Muscle of back (tissue), 13 donors: ENCODE data around the gene FXYD3. TPM values are rescaled to one million over a fixed set of nuclear protein-coding genes. Genes with fewer than 3 reads are reported as not detected.

Experiments
- DNase-seq, 3 donors: peaks; one replicate each; pipeline versions ENCODE4 v3.0.0 to v3.0.0-alpha.2; 2013
- long read RNA-seq, 9 donors: transcript quantifications; one replicate each; lab custom pipeline, GENCODE V29; 2026
- polyA plus RNA-seq, 10 donors: library from polyadenylated mRNA; unstranded; fragments of 120-200 nt; gene quantifications; one replicate each; pipeline ENCODE4 v1.2.1, GENCODE V29; 2013; ENCODE audit not compliant: insufficient read length in 10 of 10

Gene FXYD3
- 10 to 100 TPM in 2 of 10 donors, 1 to 10 TPM in 1, under 1 TPM in 3, not detected in 4; 0.34 to 12.8 (median 0.80) TPM for polyA plus RNA-seq
- long read RNA-seq, donor 1: 0 reads
- long read RNA-seq, donor 2: 0 reads
- long read RNA-seq, donor 3: 0 reads
- long read RNA-seq, donor 4: 0 reads
- long read RNA-seq, donor 5, partial matches to known transcripts: 0 of 1 reads
- long read RNA-seq, donor 5, other reads (novel, unspliced or antisense): 0 of 1 reads
- long read RNA-seq, donor 6: 0 reads
- long read RNA-seq, donor 7, partial matches to known transcripts: 15 of 20 reads
- long read RNA-seq, donor 7, other reads (novel, unspliced or antisense): 5 of 20 reads
- long read RNA-seq, donor 8: 0 reads
- long read RNA-seq, donor 9: 0 reads

- no peak for DNase-seq
Observed at GRCh38 chr19:35115177-35115951, at the start of gene FXYD3. Gene FXYD3, plus strand, starts transcription at chr19:35115823. Its CDS starts 3,554 bp downstream, at chr19:35119377.

DNA sequence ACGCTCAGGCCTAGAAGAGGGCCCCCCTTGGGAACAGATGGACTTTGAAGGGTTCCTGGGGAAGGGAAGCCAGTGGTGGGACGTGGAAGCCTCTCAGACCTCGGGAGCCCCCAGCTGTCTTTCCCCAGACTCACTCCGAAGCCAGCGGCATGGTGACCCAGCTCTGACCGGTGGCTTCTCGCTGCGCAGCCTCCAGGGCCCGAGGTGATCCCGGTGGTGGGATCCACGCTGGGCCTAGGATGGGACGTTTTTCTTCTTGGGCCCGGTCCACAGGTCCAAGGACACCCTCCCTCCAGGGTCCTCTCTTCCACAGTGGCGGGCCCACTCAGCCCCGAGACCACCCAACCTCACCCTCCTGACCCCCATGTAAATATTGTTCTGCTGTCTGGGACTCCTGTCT, 49.5 kb upstream of the FXYD3 start:
- DNase-seq: no peak

GRCh38 chr19:35066691-35067563, 48.7 kb upstream of the FXYD3 start:
- DNase-seq: peak; percentile 71 to 90 (median 85)

- DNase-seq: no peak
Observed at GRCh38 chr19:35068941-35069634, 46.5 kb upstream of the FXYD3 start.

DNA sequence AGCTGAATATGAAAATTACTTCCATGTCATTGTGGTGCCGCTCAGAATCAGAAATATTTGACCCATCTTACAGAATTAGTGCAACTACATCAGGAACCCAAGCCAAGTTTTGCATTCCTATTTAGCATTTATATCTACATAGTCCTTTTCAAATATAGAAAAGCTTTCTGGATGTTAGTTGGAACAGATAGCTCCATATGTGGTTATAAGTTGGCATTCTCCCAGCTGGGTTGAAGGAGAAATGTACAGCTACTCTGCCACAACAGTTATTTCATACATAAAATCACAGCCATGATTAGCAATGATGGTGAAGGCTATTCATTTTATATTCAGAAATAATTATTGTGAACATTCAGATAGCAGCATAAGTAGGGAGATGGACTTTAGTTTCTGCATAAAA, 45.9 kb upstream of the FXYD3 start:
- peak in 1 of 3 donors; percentile 31 for DNase-seq

DNA sequence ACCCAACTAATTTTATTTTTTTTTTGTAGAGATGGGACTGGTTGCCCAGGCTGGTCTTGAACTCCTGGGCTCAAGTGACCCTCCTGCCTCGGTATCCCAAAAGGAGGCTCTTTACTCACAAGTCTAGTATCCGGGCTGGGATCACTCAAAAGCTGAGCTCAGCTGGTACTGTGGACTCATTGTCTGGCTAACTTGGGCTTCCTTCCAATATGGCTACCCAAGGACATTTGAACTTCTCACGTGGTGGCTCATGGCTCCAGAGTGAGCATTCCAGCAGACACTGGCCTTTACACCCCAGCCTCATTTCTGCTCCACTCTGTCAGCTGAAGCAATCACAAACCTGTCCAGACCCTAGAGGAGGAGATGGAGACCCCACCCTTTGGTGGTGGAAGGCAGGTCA, 45.2 kb upstream of the FXYD3 start:
- DNase-seq: no peak

- no peak for DNase-seq
Observed at GRCh38 chr19:35073516-35073915, 42.1 kb upstream of the FXYD3 start.

- no peak for DNase-seq
Observed at GRCh38 chr19:35073941-35074340, 41.7 kb upstream of the FXYD3 start.

DNA sequence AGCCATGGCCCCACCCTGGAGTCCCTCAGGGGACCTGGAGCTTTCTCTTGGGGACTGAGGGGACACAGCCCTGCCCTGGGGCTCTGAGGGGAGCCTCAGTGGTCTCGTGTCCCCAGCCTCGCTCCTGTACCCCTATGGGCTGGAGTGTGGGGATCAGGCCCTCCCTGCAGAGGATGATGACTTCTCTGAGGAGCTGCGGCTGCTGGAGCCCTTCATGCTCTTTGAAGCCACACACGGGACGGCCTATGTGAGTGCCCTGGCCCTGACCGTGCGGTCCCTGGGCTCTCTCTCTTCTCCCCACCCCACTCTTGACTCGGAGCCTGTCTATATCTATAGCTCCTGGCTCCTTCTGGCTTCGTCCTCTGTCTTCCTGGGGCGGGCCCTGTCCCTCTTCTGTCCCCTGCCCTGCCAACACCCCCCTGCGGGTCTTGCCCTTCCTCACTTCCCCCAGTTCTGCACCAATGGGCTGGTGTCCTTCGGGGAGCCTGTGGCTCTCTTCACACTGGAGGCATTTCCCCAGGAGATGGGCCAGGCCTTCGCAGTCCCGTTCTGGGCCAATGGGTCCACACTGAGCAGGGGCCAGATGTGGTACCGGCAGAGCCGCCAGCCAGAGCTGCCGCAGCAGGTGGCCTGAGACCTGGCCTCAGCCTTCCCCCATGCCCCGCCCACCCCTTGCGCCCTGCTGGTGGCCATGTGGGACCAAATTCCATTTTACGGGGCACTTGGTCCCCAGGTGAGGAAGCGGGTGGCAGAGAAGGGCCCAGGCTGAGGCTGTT, 41.0 kb upstream of the FXYD3 start:
- DNase-seq: no peak

- no peak for DNase-seq
Observed at GRCh38 chr19:35075202-35076025, 40.2 kb upstream of the FXYD3 start.

DNA sequence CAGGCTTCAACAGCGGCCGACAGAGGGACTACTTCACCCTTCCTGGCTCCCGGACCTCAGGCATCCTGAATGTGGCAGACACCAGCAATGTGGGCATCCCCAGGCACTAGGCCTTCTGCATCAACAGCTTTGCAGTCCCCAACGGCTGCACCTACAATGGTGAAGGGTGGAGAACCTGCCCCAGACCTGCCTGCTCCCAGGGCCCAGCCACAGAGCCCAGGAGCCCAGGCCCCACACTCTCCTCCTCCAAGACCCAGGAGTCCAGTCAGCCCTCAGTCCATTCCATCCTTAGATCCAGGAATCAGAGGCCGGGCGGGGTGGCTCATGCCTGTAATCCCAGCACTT, 39.6 kb upstream of the FXYD3 start:
- DNase-seq: no peak

- no peak for DNase-seq
Observed at GRCh38 chr19:35076657-35077056, 39.0 kb upstream of the FXYD3 start.

- DNase-seq: no peak
Observed at GRCh38 chr19:35077411-35078223, 38.0 kb upstream of the FXYD3 start.

GRCh38 chr19:35079826-35080225, 35.8 kb upstream of the FXYD3 start:
- no peak for DNase-seq

DNA sequence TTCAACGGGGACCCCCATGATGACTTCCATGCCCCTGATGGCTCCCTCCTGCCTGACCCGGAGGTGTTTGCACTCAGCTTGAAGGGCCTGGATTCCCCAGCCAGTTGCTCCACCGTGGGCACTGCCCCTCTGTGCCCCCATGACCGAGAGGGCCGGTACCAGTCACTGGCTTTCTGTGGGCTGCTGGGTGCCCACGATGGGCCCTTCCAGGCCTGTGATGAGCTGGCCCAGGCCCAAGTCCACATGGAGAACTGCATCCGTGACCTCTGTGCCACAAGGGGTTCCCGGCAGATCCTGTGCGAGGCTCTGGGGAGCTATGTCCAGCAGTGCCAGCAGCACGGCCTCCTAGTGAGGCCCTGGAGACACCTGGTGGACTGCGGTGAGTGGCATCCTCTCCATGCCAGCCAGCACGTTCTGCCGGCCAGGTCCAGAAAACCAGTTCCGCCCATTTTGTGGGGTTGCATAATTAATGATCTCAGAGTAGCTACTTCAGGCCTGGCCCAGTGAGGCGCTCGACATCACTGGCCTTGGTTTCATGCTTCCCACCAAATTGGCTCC, 34.9 kb upstream of the FXYD3 start:
- no peak for DNase-seq

- no peak for DNase-seq
Observed at GRCh38 chr19:35081201-35081600, 34.4 kb upstream of the FXYD3 start.

DNA sequence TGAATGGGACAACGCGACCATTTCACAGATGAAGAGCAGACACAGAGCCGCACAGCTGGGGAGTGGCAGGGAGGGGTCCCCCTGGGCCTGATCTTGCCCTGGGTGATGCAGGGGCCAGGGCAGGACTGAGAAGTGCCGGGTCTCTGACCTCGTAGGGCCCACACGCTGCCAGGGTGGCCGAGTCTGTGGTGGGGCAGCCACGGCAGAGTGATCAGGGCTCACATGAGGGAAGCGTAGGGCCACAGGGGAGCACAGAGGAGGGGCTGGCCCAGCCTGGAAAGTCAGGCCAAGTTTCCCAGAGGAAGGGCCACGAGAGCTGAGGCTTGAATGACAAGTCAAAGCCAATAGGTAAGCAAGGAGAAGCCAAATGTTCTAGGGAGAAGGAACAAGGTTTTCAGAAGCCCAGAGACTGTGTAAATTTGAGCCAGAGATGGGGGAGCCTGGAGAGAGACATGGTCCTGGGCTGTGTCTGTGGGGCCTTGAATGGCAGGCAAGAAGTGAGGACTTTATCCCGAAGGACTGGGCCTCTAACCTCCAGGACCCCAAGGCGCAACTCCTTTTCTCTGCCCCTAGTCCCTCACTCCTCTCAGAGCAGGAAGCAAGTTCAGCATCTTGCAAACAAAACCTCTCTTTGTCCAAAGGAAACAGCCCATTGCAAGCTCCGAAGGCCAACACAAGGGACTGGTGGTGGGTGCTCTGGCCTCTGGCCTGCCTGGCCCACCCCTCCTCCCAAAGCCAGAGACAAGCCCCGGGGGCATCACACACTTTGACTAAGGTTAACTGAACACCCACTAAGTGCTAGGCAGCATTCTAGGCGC, 31.7 kb upstream of the FXYD3 start:
- no peak for DNase-seq

GRCh38 chr19:35084509-35084762, 31.2 kb upstream of the FXYD3 start:
- no peak for DNase-seq
